ENCODE results near the gene COL9A2. TPM values are rescaled to one million over a fixed set of nuclear protein-coding genes. Genes with fewer than 3 reads are reported as not detected.

The COL9A2 gene
- total RNA-seq, 4 donors from 2014 or later = 0.07 to 8.9 TPM; not detected in 2

DNA sequence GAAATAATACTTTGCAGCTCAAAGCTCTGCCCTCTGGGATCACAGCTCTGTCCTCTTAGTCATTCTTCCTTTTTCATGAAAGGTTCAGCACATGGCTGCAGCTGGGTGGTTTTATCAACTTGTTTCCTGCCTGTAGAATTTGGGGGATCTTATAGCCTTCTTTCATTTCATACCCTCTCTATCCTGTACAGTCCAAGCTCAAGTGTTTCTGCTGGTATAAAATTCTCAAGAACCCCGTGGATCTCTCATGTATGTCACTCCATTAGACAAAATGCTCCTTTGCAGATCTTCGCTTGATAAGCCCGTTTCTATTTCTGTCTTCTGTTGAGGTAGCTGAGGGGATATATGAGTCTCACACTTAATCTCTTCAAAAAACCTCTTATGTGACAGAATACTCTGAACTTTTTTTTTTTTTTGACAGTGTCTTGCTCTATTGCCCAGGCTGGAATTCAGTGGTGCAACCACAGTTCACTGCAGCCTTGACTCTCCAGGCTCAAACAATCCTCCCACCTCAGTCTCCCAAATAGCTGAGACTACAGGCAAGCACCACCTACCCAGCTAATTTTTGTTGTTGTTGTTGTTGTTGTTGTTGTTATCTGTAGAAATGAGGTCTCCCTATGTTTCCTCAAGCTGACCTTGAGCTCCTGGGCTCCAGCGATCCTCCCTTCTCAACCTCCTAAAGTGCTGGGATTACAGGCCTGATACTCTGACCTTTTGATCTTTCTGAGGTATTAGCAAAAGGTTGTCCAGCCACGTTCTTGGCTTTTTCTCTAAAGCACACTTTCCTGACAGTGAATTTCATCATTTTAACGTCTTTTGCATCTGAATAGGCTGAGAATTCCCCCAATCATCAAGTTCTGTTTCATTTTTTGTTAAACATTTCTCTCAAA is 24.6 kb upstream of the COL9A2 start:
- DNase-seq (no peak), ATAC-seq (no peak)
- H3K4me3 ChIP-seq = no peak overlapping the region
- in situ Hi-C loops (cut with MboI; ENCODE audit: low sequenced_read_pairs in 4 of 4) (loop anchor here in 1 of 4 donors (10.0 kb wide), 1 partner anchor 63 kb away; no protein-coding TSS in a partner anchor), intact Hi-C loops (cut with DNase I; ENCODE audit: low total_unique reads) (no loop called here)
- H3K9me3 ChIP-seq = no peaks in the 10 kb centered on the region
- TF ChIP-seq CTCF (IDR thresholded peaks at IDR 0.05 in 4 of 5, conservative IDR thresholded peaks at IDR 0.05 in 1 of 5) = no peak
- TF ChIP-seq POLR2A (IDR thresholded peaks at IDR 0.05) = no peak
- H3K4me1 ChIP-seq = no peaks in the 10 kb centered on the region
- H3K27me3 ChIP-seq = no peaks in the 10 kb centered on the region
- no peak overlapping the region for H3K27ac ChIP-seq
- no peaks in the 10 kb centered on the region for H3K36me3 ChIP-seq

- no peaks in the 10 kb centered on the region for H3K27me3 ChIP-seq
- intact Hi-C loops (cut with DNase I; ENCODE audit: low total_unique reads) (loop anchor here (5.0 kb wide), 1 partner anchor 68 kb away; no protein-coding TSS in a partner anchor), in situ Hi-C loops (cut with MboI; ENCODE audit: low sequenced_read_pairs in 4 of 4) (loop anchor here (5.0 to 10.0 kb wide), 4 partner anchors 65 to 195 kb away; no protein-coding TSS in a partner anchor)
- TF ChIP-seq CTCF (IDR thresholded peaks at IDR 0.05 in 4 of 5, conservative IDR thresholded peaks at IDR 0.05 in 1 of 5) (no peak), POLR2A (IDR thresholded peaks at IDR 0.05) (no peak)
- ATAC-seq (no peak), DNase-seq (no peak)
- H3K36me3 ChIP-seq = no peaks in the 10 kb centered on the region
- H3K4me3 ChIP-seq = no peak overlapping the region
- no peaks in the 10 kb centered on the region for H3K9me3 ChIP-seq
- no peak overlapping the region for H3K27ac ChIP-seq
- no peaks in the 10 kb centered on the region for H3K4me1 ChIP-seq
These were observed 22.6 kb upstream of the COL9A2 start for GRCh38 chr1:40339420-40340323.

DNA sequence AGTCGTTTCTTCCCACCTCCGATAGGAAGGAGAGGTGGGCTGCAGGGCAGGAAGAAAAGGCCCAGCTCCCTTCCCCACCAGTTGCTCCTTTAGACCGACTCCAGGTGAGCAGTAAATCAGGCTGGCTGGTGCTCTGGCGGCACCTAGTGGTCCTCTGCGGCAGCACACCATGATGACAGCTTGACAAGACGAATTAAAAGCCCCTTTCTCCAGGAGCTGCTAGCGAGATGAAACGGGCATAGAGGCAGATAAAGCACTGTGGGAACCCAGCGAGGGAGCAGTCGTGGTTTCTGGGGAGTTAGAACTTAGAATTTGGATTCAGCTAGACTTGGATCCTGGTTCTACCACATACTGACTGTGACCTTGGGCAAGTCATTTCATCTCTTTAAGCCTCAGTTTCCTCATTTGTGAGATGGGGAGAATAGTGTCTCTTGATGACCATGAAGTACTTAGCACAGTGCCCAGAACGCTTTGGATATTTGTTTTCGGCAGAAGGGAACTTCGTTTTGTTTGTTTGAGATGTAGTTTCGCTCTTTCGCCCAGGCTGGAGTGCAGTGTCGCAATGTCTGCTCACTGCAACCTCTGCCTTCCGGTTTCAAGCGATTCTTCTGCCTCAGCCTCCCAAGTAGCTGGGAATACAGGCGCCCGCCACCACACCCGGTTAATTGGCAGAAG is 21.8 kb upstream of the COL9A2 start:
- ATAC-seq = peak; percentile 62 to 94
- Histone ChIP-seq H3K4me3 (peak overlapping the region in 1 of 4 donors; percentile 22), H3K27me3 (no peaks in the 10 kb centered on the region), H3K36me3 (no peaks in the 10 kb centered on the region), H3K27ac (no peak overlapping the region), H3K9me3 (no peaks in the 10 kb centered on the region), H3K4me1 (no peaks in the 10 kb centered on the region)
- peak; percentile 41 to 74 for DNase-seq
- in situ Hi-C loops (cut with MboI; ENCODE audit: low sequenced_read_pairs in 4 of 4) (loop anchor here (5.0 to 10.0 kb wide), 3 partner anchors 187 to 194 kb away; no protein-coding TSS in a partner anchor), intact Hi-C loops (cut with DNase I; ENCODE audit: low total_unique reads) (loop anchor here (1.0 to 5.0 kb wide), 3 partner anchors 68 to 195 kb away; no protein-coding TSS in a partner anchor)
- TF ChIP-seq CTCF (IDR thresholded peaks at IDR 0.05 in 4 of 5, conservative IDR thresholded peaks at IDR 0.05 in 1 of 5) (peak; percentile 92 to 98 (median 96)), POLR2A (IDR thresholded peaks at IDR 0.05) (no peak)

- Histone ChIP-seq H3K4me1 (no peaks in the 10 kb centered on the region), H3K27ac (no peak overlapping the region), H3K4me3 (no peak overlapping the region), H3K27me3 (no peaks in the 10 kb centered on the region), H3K9me3 (no peaks in the 10 kb centered on the region), H3K36me3 (no peaks in the 10 kb centered on the region)
- DNase-seq (no peak), ATAC-seq (no peak)
- in situ Hi-C loops (cut with MboI; ENCODE audit: low sequenced_read_pairs in 4 of 4) (loop anchor here (5.0 to 10.0 kb wide), 3 partner anchors 185 to 193 kb away; no protein-coding TSS in a partner anchor), intact Hi-C loops (cut with DNase I; ENCODE audit: low total_unique reads) (loop anchor here (5.0 kb wide), 1 partner anchor 70 kb away; no protein-coding TSS in a partner anchor)
- no peak for TF ChIP-seq CTCF (IDR thresholded peaks at IDR 0.05 in 4 of 5, conservative IDR thresholded peaks at IDR 0.05 in 1 of 5)
- no peak for TF ChIP-seq POLR2A (IDR thresholded peaks at IDR 0.05)
These were observed 20.4 kb upstream of the COL9A2 start for GRCh38 chr1:40337443-40337842.
